ENCODE measurements around the gene TRIM63.

- TF ChIP-seq CTCF (conservative IDR thresholded peaks at IDR 0.05; ENCODE audit: low read depth, low read length) (no peak), EZH2 (IDR thresholded peaks at IDR 0.05; ENCODE audit: borderline replicate concordance, low read depth, low read length, poor library complexity, severe bottlenecking) (no peak)
These were observed 54.6 kb downstream of the TRIM63 start for GRCh38 chr1:26012864-26013263.

Data from A673 (cell line).